Colonic mucosa (tissue), 4 donors: ENCODE data around the gene GTF2A2. TPM values are rescaled to one million over a fixed set of nuclear protein-coding genes. Genes with fewer than 3 reads are reported as not detected.

Experiments
- DNase-seq: peaks from one replicate; pipeline ENCODE4 v3.0.0-alpha.2; 2020
- H3K27ac ChIP-seq: fragments of 200-600 bp; one replicate; pipeline ENCODE4 v1.8.0; 2021
- H3K27me3 ChIP-seq: fragments of 200-600 bp; one replicate; pipeline ENCODE4 v1.8.0; 2021
- H3K36me3 ChIP-seq: fragments of 200-600 bp; one replicate; pipeline ENCODE4 v1.8.0; 2021
- H3K4me1 ChIP-seq: fragments of 200-600 bp; one replicate; pipeline ENCODE4 v1.8.0; 2021; ENCODE audit warnings: mild to moderate bottlenecking
- H3K4me3 ChIP-seq: fragments of 200-600 bp; one replicate; pipeline ENCODE4 v1.8.0; 2021
- H3K9ac ChIP-seq, 2 donors: one replicate each; pipeline ENCODE4 v1.7.0; 2013; ENCODE audit warnings: control low read depth in 2 of 2, low read depth in 2 of 2, low read length in 2 of 2
- H3K9me3 ChIP-seq: fragments of 200-600 bp; one replicate; pipeline ENCODE4 v1.8.0; 2021
- CTCF ChIP-seq: fragments of 200-600 bp; IDR thresholded peaks from one replicate; pipeline ENCODE4 v1.8.0; 2022; ENCODE audit warnings: antibody characterized with exemption, mild to moderate bottlenecking
- intact Hi-C: fragments of 100-400 bp; cut with DNase I; formaldehyde crosslinking; loops from one replicate; pipeline ENCODE4 v1.14.1; 2022
- total RNA-seq, 2 donors: library from RNA; stranded (reverse); fragmentation: NEBNext Ultra II Directional in 1 of 2; extraction: Animal tissue kit (Norgen Biotek cat#: 25700) in 1 of 2; gene quantifications; one replicate each; pipeline ENCODE4 v1.2.1, GENCODE V29; 2021
- donor health status: healthy.
- donor health status: DM: no; HTN: no; CAD: no.
- donor health status: DM: no; HTN: no; CAD: no.

Gene GTF2A2
- total RNA-seq, 2 donors from 2014 or later, result 117 to 143 TPM

- H3K4me1 ChIP-seq, result no peaks in the 10 kb centered on the region
- no peak for DNase-seq
- H3K27me3 ChIP-seq, result no peaks in the 10 kb centered on the region
- intact Hi-C loops, result no loop called here
- no peak overlapping the region for H3K4me3 ChIP-seq
- H3K9ac ChIP-seq, result no peak overlapping the region
- H3K36me3 ChIP-seq, result peaks cover 7% of the 10 kb centered on the region
- no peaks in the 10 kb centered on the region for H3K9me3 ChIP-seq
- no peak overlapping the region for H3K27ac ChIP-seq
- TF ChIP-seq CTCF, result no peak
Observed at GRCh38 chr15:59668556-59668955, 11.2 kb upstream of the GTF2A2 start.

- no peak overlapping the region for H3K4me3 ChIP-seq
- H3K27me3 ChIP-seq, result no peaks in the 10 kb centered on the region
- H3K27ac ChIP-seq, result no peak overlapping the region
- H3K9me3 ChIP-seq, result no peaks in the 10 kb centered on the region
- intact Hi-C loops, result no loop called here
- DNase-seq, result no peak
- no peaks in the 10 kb centered on the region for H3K4me1 ChIP-seq
- H3K9ac ChIP-seq, result no peak overlapping the region
- TF ChIP-seq CTCF, result no peak
- H3K36me3 ChIP-seq, result peaks cover 7% of the 10 kb centered on the region
Observed at GRCh38 chr15:59662260-59662659, 4.9 kb upstream of the GTF2A2 start.

- intact Hi-C loops, result no loop called here
- Histone ChIP-seq H3K4me1 (peaks cover 7% of the 10 kb centered on the region), H3K27me3 (no peaks in the 10 kb centered on the region), H3K4me3 (no peak overlapping the region), H3K36me3 (no peaks in the 10 kb centered on the region), H3K9me3 (no peaks in the 10 kb centered on the region), H3K9ac (no peak overlapping the region), H3K27ac (no peak overlapping the region)
- no peak for DNase-seq
- TF ChIP-seq CTCF, result no peak
Observed at GRCh38 chr15:59659366-59659765, 2.1 kb upstream of the GTF2A2 start.

- Histone ChIP-seq H3K4me3 (peak overlapping the region; percentile 93), H3K27ac (peak overlapping the region; percentile 84), H3K4me1 (peaks cover 7% of the 10 kb centered on the region), H3K9me3 (no peaks in the 10 kb centered on the region), H3K36me3 (no peaks in the 10 kb centered on the region), H3K27me3 (no peaks in the 10 kb centered on the region), H3K9ac (peak overlapping the region in 1 of 2 donors; percentile 88)
- intact Hi-C loops, result no loop called here
- DNase-seq, result peak; percentile 30
- TF ChIP-seq CTCF, result no peak
Observed at GRCh38 chr15:59657635-59658125, 365 bp upstream of the GTF2A2 start.

- Histone ChIP-seq H3K9ac (no peak overlapping the region), H3K27ac (no peak overlapping the region), H3K27me3 (no peaks in the 10 kb centered on the region), H3K36me3 (no peaks in the 10 kb centered on the region), H3K9me3 (no peaks in the 10 kb centered on the region), H3K4me3 (no peak overlapping the region), H3K4me1 (peaks cover 7% of the 10 kb centered on the region)
- intact Hi-C loops, result no loop called here
- DNase-seq, result no peak
- TF ChIP-seq CTCF, result no peak
Observed at GRCh38 chr15:59654046-59654445, 3.3 kb downstream of the GTF2A2 start.

- no peak overlapping the region for H3K27ac ChIP-seq
- no peak for DNase-seq
- no peak overlapping the region for H3K4me3 ChIP-seq
- H3K36me3 ChIP-seq, result no peaks in the 10 kb centered on the region
- no peaks in the 10 kb centered on the region for H3K4me1 ChIP-seq
- H3K9me3 ChIP-seq, result no peaks in the 10 kb centered on the region
- TF ChIP-seq CTCF, result no peak
- intact Hi-C loops, result no loop called here
- H3K27me3 ChIP-seq, result no peaks in the 10 kb centered on the region
- H3K9ac ChIP-seq, result no peak overlapping the region
Observed at GRCh38 chr15:59649603-59650002, 7.7 kb downstream of the GTF2A2 start.
